K562 (cell line): ENCODE results near the gene LPAR2.

Source experiments
- ELF4 ChIP-seq: fragments of 450-650 bp; formaldehyde crosslinking; IDR thresholded peaks from 2 replicates; pipeline ENCODE4 v1.4.0; 2022; ENCODE audit warnings: missing genetic modification characterization
- MAZ ChIP-seq, 2 experiments: fragments of 450-650 bp in 1 of 2; sonication (generic) in 1 of 2; formaldehyde crosslinking; IDR thresholded peaks in 1 of 2; conservative IDR thresholded peaks in 1 of 2; 2 replicates each; pipeline versions ENCODE4 v1.4.0 to v1.5.0; 2020; ENCODE audit warnings: mild to moderate bottlenecking in 1 of 2, missing genetic modification reagents in 1 of 2
- POLR2A ChIP-seq: fragments of 450-650 bp; conservative IDR thresholded peaks from 2 replicates; pipeline ENCODE4 v1.6.1; 2016
- SMC3 ChIP-seq: conservative IDR thresholded peaks from 2 replicates; pipeline ENCODE4 v1.6.1; 2011; ENCODE audit warnings: low read depth, low read length, improper control_type of control experiment; ENCODE audit not compliant: insufficient read depth
- TF ChIP-seq, protein P1 (sequence below), 2 experiments: fragments of 450-650 bp in 1 of 2; sonication (generic) in 1 of 2; formaldehyde crosslinking in 1 of 2; IDR thresholded peaks in 1 of 2; conservative IDR thresholded peaks in 1 of 2; 2 replicates each; pipeline versions ENCODE4 v1.6.1 to v1.8.1; 2016 to 2023; ENCODE audit warnings: mild to moderate bottlenecking in 2 of 2, moderate library complexity in 2 of 2, inconsistent platforms in 1 of 2, missing genetic modification reagents in 1 of 2

DNA sequence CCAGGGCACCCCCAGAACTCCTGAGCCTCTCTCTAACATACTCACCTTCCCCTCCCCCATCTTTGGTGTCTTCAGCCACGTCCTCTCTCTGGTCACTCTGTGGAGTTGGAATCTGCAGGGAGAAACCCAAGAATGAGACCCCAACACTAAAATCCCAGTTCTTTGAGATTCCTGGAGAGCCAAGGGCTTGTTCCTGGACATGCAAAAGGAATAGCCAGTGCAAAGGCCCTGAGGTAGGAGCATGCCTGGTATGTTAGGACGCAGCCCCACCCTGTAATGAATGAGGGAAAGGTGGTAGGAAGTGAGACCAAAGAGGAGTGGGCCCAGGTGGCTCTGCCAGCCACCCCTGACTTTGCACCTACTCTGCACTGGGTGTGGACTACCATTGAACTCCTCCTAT is 2.4 kb upstream of the LPAR2 start:
- TF ChIP-seq MAZ (CRISPR knock-in tag; conservative IDR thresholded peaks at IDR 0.05 in 1 of 2, IDR thresholded peaks at IDR 0.05 in 1 of 2) (no peak), POLR2A (no peak), ELF4 (CRISPR knock-in tag) (no peak), SMC3 (no peak)
- TF ChIP-seq, protein P1, sequence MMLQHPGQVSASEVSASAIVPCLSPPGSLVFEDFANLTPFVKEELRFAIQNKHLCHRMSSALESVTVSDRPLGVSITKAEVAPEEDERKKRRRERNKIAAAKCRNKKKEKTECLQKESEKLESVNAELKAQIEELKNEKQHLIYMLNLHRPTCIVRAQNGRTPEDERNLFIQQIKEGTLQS (IDR thresholded peaks at IDR 0.05), result no peak
- TF ChIP-seq, protein P1 (CRISPR knock-in tag; conservative IDR thresholded peaks at IDR 0.05), result no peak
